Medulla oblongata (tissue), 1 donor: Measurements from ENCODE around the gene AGTRAP.

Source experiments
- DNase-seq: peaks from one replicate; pipeline ENCODE4 v3.0.0-alpha.2; 2015; ENCODE audit errors: extremely low spot score

Gene AGTRAP

GRCh38 chr1:11735854-11736745 is at the start of gene AGTRAP:
Gene AGTRAP (plus strand): TSS chr1:11736136. CDS start chr1:11736209, 73 bp downstream.
- peak; percentile 97 for DNase-seq

GRCh38 chr1:11688506-11688905 is 47.4 kb upstream of the AGTRAP start:
- DNase-seq: no peak

GRCh38 chr1:11690397-11691301 is 45.3 kb upstream of the AGTRAP start:
- no peak for DNase-seq

- DNase-seq: no peak
These were observed 44.5 kb upstream of the AGTRAP start, which contains the start of gene DRAXIN for GRCh38 chr1:11691302-11691914. Gene DRAXIN (plus strand): TSS chr1:11691710. CDS start chr1:11706259, 14,549 bp downstream.

GRCh38 chr1:11691928-11692711 is 43.8 kb upstream of the AGTRAP start:
- DNase-seq: no peak

- peak; percentile 46 for DNase-seq
These were observed 42.8 kb upstream of the AGTRAP start for GRCh38 chr1:11693024-11693590.

GRCh38 chr1:11693917-11694316 is 42.0 kb upstream of the AGTRAP start:
- DNase-seq: no peak

GRCh38 chr1:11695861-11696260 is 40.1 kb upstream of the AGTRAP start:
- DNase-seq: no peak

GRCh38 chr1:11697188-11697892 is 38.6 kb upstream of the AGTRAP start:
- DNase-seq: no peak

- no peak for DNase-seq
These were observed 38.1 kb upstream of the AGTRAP start for GRCh38 chr1:11697893-11698210.

GRCh38 chr1:11700601-11701467 is 35.1 kb upstream of the AGTRAP start:
- DNase-seq: no peak

- peak; percentile 89 for DNase-seq
These were observed 34.4 kb upstream of the AGTRAP start for GRCh38 chr1:11701551-11701961.

GRCh38 chr1:11701981-11702803 is 33.7 kb upstream of the AGTRAP start:
- no peak for DNase-seq

GRCh38 chr1:11703357-11704193 is 32.4 kb upstream of the AGTRAP start:
- DNase-seq: no peak

GRCh38 chr1:11704194-11704529 is 31.8 kb upstream of the AGTRAP start:
- DNase-seq: no peak

- no peak for DNase-seq
These were observed 31.1 kb upstream of the AGTRAP start for GRCh38 chr1:11704691-11705475.

GRCh38 chr1:11705596-11705995 is 30.3 kb upstream of the AGTRAP start:
- DNase-seq: no peak
